ENCODE measurements around the gene CAMK4.

Gene CAMK4

DNA sequence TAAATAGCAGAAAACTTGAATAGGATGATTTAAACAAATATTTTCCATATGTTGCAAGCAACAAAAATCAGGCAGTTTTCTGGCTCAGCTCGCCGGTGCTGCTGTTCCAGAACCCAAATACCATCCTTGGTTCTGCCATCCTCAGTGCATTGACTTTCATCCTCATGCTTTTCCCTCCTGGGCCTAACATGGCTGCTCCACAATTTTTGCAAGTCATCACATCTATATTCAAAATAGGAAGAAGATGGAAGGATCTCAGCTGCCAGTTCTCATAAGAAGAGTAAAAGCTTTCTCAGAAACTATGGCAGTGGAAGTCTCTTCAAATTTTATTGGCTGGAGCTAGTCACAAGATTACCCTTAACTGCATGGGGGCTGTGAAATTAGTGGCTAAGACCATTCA lies 151.5 kb downstream of the CAMK4 start:
- TF ChIP-seq CTCF (conservative IDR thresholded peaks at IDR 0.05; ENCODE audit: low read depth, low read length): no peak
- DNase-seq (ENCODE audit: low read depth): no peak
- H3K4me3 ChIP-seq (ENCODE audit: low read length): no peak overlapping the region

DNA sequence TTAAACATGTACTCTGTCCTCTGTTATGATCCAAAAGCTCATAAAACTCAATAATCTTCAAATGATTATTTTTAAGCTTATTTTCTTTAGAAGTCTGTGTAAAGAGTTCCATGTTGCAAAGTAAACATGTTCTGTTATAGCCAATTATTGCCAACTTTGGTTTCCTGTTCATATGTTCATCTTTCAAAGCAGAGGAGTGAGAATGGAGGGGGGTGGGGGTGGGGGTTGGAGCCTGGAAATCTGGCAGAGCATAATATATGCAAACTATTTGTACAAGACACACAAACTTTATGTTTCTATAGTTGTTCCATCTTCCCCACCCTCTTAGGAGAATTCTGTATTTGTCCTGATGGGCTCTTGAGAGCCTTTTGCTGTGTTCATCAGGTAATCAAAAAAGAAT lies 153.1 kb downstream of the CAMK4 start:
- no peak overlapping the region for H3K4me3 ChIP-seq (ENCODE audit: low read length)
- TF ChIP-seq CTCF (conservative IDR thresholded peaks at IDR 0.05; ENCODE audit: low read depth, low read length): no peak
- no peak for DNase-seq (ENCODE audit: low read depth)

- H3K4me3 ChIP-seq (ENCODE audit: low read length): no peak overlapping the region
- no peak for TF ChIP-seq CTCF (conservative IDR thresholded peaks at IDR 0.05; ENCODE audit: low read depth, low read length)
- no peak for DNase-seq (ENCODE audit: low read depth)
These were observed 155.2 kb downstream of the CAMK4 start for GRCh38 chr5:111379391-111379816.

GRCh38 chr5:111383288-111383970 lies 159.2 kb downstream of the CAMK4 start:
- no peak for TF ChIP-seq CTCF (conservative IDR thresholded peaks at IDR 0.05; ENCODE audit: low read depth, low read length)

GRCh38 chr5:111384220-111384619 lies 160.0 kb downstream of the CAMK4 start:
- no peak for TF ChIP-seq CTCF (conservative IDR thresholded peaks at IDR 0.05; ENCODE audit: low read depth, low read length)
- H3K4me3 ChIP-seq (ENCODE audit: low read length): no peak overlapping the region
- DNase-seq (ENCODE audit: low read depth): no peak

More at GRCh38 chr5:111383288-111383970, 159.2 kb downstream of the CAMK4 start:
- no peak for DNase-seq (ENCODE audit: low read depth)
- no peak overlapping the region for H3K4me3 ChIP-seq (ENCODE audit: low read length)

DNA sequence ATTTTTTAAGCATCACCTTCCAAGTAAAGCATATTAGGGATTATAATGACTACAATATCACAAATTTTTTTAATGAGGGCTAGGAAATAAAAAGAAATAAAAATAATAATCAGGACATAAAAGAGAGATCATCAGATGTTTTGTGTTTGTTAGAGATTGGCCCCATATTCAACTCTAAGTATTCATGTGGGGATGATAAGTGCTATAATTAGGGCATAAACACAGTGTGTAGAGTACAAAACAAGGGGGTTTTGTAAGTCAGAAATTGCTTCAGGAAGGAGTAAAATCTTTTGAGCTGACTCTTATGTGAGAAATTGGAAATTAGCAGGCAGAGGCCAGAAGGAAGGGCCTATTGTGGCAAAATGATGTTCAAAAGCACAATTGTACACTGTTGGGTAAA lies 160.9 kb downstream of the CAMK4 start:
- no peak overlapping the region for H3K4me3 ChIP-seq (ENCODE audit: low read length)
- TF ChIP-seq CTCF (conservative IDR thresholded peaks at IDR 0.05; ENCODE audit: low read depth, low read length): no peak
- DNase-seq (ENCODE audit: low read depth): no peak

Measured in retinal pigment epithelial cell (primary cell).